ENCODE results near the gene MYH11.

GRCh38 chr16:15785386-15786059 lies 71.3 kb downstream of the MYH11 start:
- no peak for TF ChIP-seq CTCF (optimal IDR thresholded peaks at IDR 0.05 in 1 of 3, IDR thresholded peaks at IDR 0.05 in 1 of 3, conservative IDR thresholded peaks at IDR 0.05 in 1 of 3; ENCODE audit: extremely low read depth in 1 of 3, insufficient read depth in 2 of 3, low read length in 3 of 3)
- TF ChIP-seq EZH2 (IDR thresholded peaks at IDR 0.05; ENCODE audit: low read length), result no peak
